ENCODE data around the gene ATAT1. TPM values are rescaled to one million over a fixed set of nuclear protein-coding genes. Genes with fewer than 3 reads are reported as not detected.

Gene ATAT1
- 1 to 10 TPM; 8.4 to 9.6 TPM for total RNA-seq

DNA sequence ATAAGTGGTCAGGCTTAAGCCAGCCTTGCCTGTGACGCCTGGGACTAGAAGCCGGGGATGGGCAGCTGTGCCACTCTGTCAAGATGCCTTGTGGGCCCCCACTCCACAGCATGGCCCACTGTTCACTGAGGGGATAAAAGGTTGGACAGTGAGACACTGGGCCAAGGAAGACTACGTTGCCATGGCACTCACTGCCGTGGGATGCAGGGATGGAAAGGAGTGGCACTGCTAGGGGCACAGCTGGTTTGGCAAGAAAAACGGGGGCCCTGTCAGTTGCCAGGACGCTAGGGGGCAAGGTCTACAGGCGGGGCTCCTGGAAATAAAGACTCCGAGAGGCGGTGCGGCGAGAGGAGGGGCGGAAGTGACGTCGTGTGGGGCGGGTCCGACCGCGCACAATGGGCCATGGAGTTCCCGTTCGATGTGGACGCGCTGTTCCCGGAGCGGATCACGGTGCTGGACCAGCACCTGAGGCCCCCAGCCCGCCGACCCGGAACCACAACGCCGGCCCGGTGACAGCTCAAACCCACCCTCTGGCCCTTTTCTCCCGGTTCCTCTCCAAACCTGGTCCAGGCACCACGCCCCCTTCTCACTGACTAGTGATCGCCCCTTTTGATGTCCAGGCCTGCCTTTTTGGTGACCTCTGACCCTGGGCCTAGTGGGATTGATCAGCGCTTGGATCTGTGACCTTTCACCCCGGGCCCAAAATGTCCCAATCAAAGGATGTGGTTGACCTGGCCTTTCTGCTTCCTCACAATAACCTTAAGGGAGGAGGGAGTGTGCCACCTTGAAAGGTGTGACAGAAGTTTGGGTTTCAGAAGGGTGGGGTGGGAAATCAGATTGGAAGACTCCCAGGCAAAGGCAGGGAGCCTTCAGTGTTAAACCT is at the start of gene ATAT1:
Gene ATAT1, plus strand, starts transcription at position 391 of the 883 bp plus-strand sequence.

DNA sequence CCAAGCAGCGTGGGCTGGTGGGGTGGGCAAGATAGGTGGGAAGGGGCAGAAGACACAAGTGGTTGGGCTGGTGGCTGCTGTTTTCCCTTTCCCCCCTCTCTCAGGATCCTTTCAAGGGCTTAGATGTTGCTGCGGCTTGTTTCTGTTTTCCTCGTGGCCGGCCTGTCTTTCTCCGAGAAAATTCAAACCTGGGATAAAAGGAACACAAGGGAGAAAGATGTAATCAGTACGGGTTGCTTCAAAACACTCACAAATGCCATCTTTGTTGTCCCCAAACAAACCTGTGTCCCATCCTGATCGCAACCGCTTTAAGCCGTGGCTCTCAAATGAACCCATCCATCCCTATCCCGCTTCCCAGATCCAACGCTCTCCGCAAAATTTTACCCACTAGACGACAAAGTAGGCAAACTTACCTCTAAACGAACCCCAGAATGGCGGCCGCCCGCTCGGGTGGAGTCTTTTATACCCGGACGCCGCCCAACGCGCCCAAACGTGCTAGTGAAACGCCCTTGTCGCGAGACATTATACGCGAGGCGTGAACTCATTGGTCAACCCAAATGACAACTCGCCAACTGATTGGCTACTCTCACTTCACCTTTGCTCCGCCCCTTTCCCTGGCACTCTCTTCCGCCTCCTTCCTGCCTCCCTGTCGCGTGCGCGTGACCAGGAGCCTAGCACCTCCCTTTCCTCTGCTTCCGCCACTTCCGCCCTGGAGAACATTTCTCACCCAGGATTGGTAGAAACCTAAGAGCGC is 9.7 kb upstream of the ATAT1 start, which contains the start of gene PPP1R10:
Gene PPP1R10, minus strand, starts transcription at position 433 of the 754 bp plus-strand sequence. CDS start 7,299 bp downstream, outside the sequence.

DNA sequence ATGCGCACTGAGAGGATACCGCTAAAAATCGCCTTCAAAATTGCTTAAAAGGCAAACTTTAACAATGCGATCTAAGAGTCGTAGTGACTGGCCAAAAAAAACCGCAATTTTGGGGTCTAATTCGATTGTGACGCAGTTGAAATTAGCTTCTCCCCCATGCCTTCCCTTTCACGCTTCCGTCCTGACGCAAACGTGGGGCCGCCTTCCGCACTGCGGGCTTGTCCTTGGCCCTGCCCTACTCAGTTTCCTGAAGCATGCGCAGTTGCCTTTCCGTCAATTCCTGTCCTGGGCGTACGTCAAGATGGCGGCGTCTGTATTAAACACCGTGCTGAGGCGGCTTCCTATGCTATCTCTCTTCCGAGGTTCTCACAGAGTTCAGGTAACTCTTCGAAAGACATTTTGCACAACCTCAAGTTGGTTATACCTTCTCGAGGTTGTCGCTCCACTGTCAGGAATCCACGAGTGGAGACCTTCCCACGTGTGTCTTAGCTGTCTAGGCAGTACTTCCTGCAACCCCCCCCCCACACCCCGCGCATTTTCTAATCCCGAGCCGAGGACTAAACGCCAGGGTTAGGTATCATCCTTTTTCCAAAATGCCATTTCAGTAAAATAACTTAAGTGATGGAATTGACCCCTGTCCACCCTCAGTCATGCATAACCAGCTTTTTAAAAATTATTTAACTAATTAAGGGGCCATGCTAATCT is 9.0 kb upstream of the ATAT1 start, which contains the start of gene MRPS18B:
Gene MRPS18B, plus strand, starts transcription at position 276 of the 705 bp plus-strand sequence. Its CDS starts 26 bp downstream, at position 302.

DNA sequence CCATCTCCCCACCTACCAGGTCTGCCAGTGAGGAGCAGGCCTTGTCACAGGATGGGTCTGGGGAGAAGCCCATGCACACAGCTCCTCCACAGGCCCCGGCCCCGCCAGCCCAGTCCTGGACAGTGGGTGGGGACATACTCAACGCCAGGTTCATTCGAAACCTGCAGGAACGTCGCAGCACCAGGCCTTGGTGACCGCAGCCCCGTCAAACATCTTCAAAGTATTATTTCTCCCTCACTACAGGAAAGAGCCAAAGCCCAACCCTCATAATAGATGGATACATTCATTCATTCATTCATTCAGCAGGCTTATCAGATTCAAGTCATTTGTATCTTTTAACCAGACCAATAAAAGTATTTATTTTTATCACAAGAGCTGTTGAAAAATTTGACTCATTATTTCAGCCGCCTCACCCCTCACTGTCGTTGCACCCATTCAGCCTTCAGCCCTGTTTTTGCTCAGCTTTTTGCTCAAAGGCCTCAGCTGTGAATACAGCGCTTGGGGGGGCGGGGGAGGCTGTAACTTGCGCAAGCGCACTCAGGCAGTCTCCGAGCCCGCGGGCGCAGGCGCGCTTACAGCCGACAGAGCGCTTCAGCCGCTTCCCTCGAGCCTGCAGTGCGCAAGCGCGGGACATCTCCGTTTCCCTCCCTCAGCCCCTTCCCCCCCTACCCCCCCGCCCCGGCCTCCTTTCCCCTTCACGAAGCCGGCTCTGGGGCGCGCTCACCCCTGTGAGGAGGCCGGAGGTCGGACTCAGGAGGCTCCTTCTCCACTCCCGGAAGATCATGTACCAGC is 20.0 kb downstream of the ATAT1 start, which contains the start of gene C6orf136:
Gene C6orf136, plus strand, starts transcription at position 684 of the 792 bp plus-strand sequence. Its CDS starts 99 bp downstream, at position 783.

DNA sequence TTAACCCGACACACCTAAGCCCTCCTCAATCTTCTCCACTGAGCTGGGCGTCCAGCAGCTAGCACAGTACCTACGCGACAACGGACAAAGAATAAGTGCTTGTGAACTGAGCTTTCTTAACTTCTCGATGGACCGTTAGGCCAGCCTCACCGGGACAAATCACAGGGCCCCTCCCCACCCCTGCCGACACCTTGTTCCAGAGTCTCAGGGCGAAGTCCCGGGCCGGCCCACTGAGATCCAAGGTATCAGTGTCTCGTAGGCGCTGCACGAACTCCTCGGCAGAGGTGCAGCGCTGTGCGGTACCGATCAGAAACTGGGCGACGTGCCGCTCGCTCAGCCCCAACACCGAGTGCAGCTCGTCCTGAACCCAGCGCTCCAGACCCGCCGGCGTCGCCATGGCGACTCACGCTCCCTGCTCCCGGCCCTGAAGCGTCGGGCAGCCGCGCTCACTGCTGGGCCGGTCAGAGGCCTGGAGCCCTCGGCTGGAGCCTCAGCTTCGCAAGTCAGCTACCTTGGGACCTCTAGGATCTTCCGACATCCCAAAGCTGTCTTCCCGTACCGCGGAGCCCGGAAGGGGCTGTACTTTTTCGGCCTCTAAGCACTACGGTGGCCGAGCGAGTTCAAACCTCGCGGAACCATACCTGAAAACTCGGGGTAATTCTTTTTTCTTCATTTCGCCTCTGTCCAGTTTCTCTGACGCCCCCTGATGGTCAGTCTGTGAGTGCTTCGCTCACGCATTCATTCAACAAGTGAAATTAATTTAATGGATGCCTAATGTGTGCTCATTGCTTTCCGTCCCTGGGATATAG is 46.0 kb downstream of the ATAT1 start, which contains the start of gene DHX16:
Gene DHX16, minus strand, starts transcription at position 562 of the 809 bp plus-strand sequence. Its CDS starts 165 bp downstream, at position 397.

DNA sequence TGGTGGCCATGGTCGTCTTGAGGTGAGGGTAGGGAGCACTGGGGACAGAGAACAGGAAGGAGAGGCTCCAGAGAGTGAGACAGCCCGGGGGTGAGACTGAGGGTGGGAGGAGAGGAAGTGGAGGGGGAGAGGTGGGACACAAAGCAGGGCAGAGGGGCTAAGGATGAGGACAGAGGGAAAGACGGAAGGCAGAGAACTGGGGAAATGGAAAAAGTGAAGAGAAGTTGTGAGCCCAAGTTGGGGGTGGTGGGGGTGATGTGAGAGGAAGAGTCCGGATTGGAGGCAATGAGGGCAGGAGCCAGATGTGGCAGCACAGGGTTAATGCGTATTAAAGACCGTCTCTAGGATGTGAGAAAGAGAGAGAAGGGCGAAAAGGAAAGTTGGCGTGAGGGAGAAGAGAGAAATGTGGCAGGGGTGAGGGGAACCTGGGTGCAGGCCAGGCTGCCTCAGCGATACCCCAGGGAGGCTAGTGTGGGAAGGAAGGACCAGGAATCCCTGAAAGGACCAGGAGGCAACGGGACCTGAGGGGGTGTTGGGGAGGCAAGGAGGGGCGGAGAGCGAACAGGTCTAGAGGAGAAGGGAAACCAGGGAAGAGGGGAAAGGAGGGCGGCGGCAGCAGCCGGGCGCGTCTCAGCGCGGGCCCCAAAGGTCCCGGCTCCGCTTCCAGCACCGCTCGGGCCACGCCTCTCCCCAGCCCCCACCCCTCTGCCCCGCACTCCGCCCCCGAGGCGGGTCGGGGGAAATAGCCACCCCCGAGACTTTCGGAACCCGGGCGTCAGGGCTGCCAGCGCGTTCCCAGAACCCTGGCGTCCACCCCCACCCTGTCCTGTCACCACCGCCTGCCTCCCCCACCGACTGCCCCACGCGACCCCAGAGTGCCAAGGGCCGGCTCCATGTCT is 59.6 kb downstream of the ATAT1 start, which contains the start of gene PPP1R18:
Gene PPP1R18, minus strand, starts transcription at position 637 of the 899 bp plus-strand sequence. Its CDS starts 627 bp downstream, at position 10.

DNA sequence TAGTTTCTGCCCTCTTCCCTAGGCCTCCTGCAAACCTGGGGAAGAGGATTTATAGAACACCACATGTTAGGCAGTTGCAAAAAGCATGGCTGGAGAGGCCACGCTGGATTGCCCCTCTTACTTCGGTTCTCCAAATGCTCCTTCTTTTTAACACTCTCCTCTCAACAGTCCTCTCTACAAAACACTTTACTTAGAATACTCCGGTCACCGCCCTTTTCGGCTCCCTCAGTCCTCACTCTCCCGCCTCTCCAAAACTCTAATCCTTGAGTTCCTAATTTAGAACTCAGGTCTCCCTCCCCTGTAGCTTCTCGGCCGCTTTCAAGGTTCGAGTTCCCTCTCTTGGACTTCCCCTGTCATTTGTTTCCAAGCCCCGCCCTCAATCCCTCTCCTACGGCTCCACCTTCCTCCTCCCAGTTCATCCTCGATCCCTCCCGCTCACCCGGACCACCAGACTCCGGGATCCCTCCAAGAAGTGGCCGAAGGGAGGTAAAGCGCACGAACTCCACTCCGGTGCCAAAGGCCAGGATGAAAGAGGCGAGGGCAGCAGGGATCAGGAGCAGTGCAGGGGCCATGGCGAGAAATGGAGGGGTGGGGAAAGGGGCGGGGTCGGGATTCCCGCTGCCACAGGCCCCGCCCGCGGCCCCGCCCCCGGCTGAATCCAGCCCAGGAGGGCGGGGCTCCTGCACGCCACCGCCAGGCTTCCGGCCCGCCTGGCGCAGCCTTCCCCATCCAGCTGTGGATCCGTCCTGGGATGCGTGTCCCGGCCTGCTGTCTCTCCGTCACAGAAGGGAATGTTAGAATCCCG is 63.9 kb downstream of the ATAT1 start, which contains the start of gene NRM:
Gene NRM, minus strand, starts transcription at position 582 of the 805 bp plus-strand sequence. Its CDS starts 10 bp downstream, at position 572.

Small RNAs within 50 kb of the gene (microRNA-seq; reads per million reads assigned to microRNA genes)
- gene MIR877 (ENCODE audit: borderline microRNAs expressed, borderline replicate concordance) = 44.0 reads per million, percentile 64 among the genes with 10 or more reads in this experiment

Other genes starting within 250 kb of the ATAT1 start
- 100 to 1,000 TPM; 919 to 935 TPM for gene HLA-E, start 137.4 kb upstream of the ATAT1 start, total RNA-seq
- 10 to 100 TPM; 65.9 to 67.0 TPM for gene GNL1, start 70.4 kb upstream of the ATAT1 start, total RNA-seq
- gene PRR3, start 69.6 kb upstream of the ATAT1 start, total RNA-seq = 10 to 100 TPM; 14.9 to 16.1 TPM
- gene ABCF1, start 55.4 kb upstream of the ATAT1 start, total RNA-seq = 10 to 100 TPM; 67.6 to 72.8 TPM
- 100 to 1,000 TPM; 109 to 115 TPM for gene PPP1R10, start 9.6 kb upstream of the ATAT1 start, total RNA-seq
- 10 to 100 TPM; 36.7 to 39.8 TPM for gene MRPS18B, start 9.0 kb upstream of the ATAT1 start, total RNA-seq
- 10 to 100 TPM; 19.5 to 24.2 TPM for gene C6orf136, start 20.3 kb downstream of the ATAT1 start, total RNA-seq
- 10 to 100 TPM; 34.3 to 36.2 TPM for gene DHX16, start 46.1 kb downstream of the ATAT1 start, total RNA-seq
- gene PPP1R18, start 59.8 kb downstream of the ATAT1 start, total RNA-seq = 100 to 1,000 TPM; 247 to 254 TPM
- gene NRM, start 64.1 kb downstream of the ATAT1 start, total RNA-seq = 10 to 100 TPM; 40.5 to 44.6 TPM
- 10 to 100 TPM; 55.0 to 57.5 TPM for gene MDC1, start 90.4 kb downstream of the ATAT1 start, total RNA-seq
- gene TUBB, start 93.5 kb downstream of the ATAT1 start, total RNA-seq = 1,000 to 10,000 TPM; 1,002 to 1,008 TPM
- 100 to 1,000 TPM; 209 to 215 TPM for gene FLOT1, start 115.8 kb downstream of the ATAT1 start, total RNA-seq
- 10 to 100 TPM; 34.2 to 34.3 TPM for gene IER3, start 117.7 kb downstream of the ATAT1 start, total RNA-seq

All from activated naive CD4-positive, alpha-beta T cell treated with anti-CD3 and anti-CD28 coated beads, Interleukin-2, amount 10 ng/mL, durations not matched to agents 5 hours and 36 hours (primary cell).